GM19455 (cell line): Measurements from ENCODE around the gene FAM199X.
A peak's percentile ranks its signal among the peaks of the same experiment; 100 is the strongest.
"Not testable (repeated sequence)": the region's sequence is repeated elsewhere in the genome, so short reads cannot be mapped to it uniquely, and the experiment has no call there.

ENCODE experiments used
- ATAC-seq: cut with Tn5 transposase; IDR thresholded peaks from one replicate; pipeline ENCODE4 v1.9.1; 2021; ENCODE audit not compliant: unreplicated experiment

FAM199X gene

GRCh38 chrX:104187931-104188330 lies 21.7 kb downstream of the FAM199X start:
- no peak for ATAC-seq

- ATAC-seq: no peak
Observed at GRCh38 chrX:104189837-104190236, 23.6 kb downstream of the FAM199X start.

GRCh38 chrX:104193485-104193884 lies 27.2 kb downstream of the FAM199X start:
- no peak for ATAC-seq

GRCh38 chrX:104195013-104195412 lies 28.8 kb downstream of the FAM199X start:
- ATAC-seq: no peak

- peak; percentile 63 for ATAC-seq
Observed at GRCh38 chrX:104195489-104196084, 29.3 kb downstream of the FAM199X start.

- ATAC-seq: no peak
Observed at GRCh38 chrX:104205548-104205947, 39.3 kb downstream of the FAM199X start.

- no peak for ATAC-seq
Observed at GRCh38 chrX:104211187-104211586, 44.9 kb downstream of the FAM199X start.

- ATAC-seq: not testable (repeated sequence)
Observed at GRCh38 chrX:104230060-104230459, 63.8 kb downstream of the FAM199X start.
